Thyroid gland (tissue), 4 donors: ENCODE results near the gene CH25H.

Experiments used
- CTCF ChIP-seq, 6 experiments: fragments of 200-600 bp in 3 of 6; fragments of 450-650 bp in 3 of 6; sonication (generic) in 3 of 6; IDR thresholded peaks; one replicate each; pipeline ENCODE4 v1.5.1; 2016 to 2019; ENCODE audit warnings: antibody characterized with exemption in 6 of 6, mild to moderate bottlenecking in 2 of 6, inconsistent platforms in 1 of 6, moderate library complexity in 1 of 6
- POLR2A ChIP-seq, 2 donors: fragments of 450-650 bp; IDR thresholded peaks; one replicate each; pipeline ENCODE4 v1.6.1; 2017; ENCODE audit warnings: antibody characterized with exemption in 2 of 2, mild to moderate bottlenecking in 2 of 2, moderate library complexity in 1 of 2

GRCh38 chr10:89209718-89210117 is 2.6 kb upstream of the CH25H start:
- no peak for TF ChIP-seq POLR2A (IDR thresholded peaks at IDR 0.05)
- TF ChIP-seq CTCF (IDR thresholded peaks at IDR 0.05): no peak
